KG1 (cell line): Measurements from ENCODE around the gene B3GALT6.

Source experiments
- DNase-seq: peaks from one replicate; lab custom pipeline; 2025; lab: John Stamatoyannopoulos, UW

Gene B3GALT6

DNA sequence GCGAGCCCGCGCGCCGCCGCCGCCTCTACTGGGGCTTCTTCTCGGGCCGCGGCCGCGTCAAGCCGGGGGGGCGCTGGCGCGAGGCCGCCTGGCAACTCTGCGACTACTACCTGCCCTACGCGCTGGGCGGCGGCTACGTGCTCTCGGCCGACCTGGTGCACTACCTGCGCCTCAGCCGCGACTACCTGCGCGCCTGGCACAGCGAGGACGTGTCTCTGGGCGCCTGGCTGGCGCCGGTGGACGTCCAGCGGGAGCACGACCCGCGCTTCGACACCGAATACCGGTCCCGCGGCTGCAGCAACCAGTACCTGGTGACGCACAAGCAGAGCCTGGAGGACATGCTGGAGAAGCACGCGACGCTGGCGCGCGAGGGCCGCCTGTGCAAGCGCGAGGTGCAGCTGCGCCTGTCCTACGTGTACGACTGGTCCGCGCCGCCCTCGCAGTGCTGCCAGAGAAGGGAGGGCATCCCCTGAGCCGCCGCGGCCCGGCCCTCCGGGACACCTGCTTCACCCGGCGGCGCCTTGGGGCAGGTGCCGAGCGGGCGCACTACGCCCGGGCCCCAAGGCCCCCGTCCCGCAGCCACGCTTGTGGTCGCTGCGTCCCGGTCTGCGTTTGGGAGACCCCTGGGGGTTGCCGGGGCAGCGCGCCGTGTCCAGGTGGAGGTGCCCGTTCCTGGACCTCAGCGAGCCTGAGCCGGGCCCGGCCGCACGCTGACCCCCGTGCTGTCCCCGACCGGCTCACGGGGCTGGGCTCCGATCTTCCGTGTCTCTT, 944 bp downstream of the B3GALT6 start:
- no peak for DNase-seq

DNA sequence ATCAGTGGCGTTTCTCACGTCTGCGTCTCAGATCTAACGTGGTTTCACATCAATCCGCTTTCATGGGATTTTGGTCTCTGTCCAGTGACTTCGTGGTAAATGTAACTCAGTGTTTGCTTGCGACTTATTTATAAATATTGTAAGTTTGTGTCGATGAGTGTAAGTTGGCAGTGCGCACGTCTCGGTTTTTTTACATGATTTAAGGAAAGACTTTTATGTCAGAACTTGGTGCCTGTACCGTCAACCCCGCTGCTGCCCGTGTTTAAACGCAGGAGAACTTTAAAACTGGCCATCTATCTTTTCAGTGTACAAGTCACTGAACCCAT, 1.5 kb downstream of the B3GALT6 start:
- no peak for DNase-seq

DNA sequence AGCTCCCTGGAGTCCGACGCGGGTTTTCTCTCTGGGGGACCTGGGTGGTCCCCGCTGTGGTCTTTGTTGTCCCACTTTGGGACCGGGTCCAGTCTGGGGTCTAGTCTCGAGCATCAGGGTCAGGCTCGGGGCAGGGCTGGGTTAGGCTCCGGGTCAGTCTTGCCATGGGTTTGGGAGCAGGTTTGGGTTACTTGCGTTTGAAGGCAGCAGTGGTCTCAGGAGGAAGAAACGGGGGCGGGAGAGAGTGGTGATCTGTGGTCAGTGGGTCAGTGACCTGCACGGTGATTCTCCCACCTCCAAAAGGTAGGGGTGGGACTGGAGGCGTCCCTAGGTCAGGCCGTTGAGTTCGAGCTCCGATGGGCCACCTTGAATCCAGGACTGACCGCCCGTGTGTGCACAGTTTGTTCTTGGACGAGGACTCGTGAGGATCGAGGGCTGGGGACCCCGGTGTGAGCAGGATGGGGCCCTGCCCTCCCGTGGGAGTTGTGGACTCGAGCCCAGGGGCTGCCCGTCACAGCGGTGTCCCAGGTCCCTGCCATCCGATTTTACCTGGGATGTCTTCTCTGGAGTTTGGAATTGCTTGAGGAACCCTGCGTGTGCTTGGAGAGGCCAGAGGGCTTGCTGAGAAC, 2.3 kb downstream of the B3GALT6 start:
- no peak for DNase-seq

DNA sequence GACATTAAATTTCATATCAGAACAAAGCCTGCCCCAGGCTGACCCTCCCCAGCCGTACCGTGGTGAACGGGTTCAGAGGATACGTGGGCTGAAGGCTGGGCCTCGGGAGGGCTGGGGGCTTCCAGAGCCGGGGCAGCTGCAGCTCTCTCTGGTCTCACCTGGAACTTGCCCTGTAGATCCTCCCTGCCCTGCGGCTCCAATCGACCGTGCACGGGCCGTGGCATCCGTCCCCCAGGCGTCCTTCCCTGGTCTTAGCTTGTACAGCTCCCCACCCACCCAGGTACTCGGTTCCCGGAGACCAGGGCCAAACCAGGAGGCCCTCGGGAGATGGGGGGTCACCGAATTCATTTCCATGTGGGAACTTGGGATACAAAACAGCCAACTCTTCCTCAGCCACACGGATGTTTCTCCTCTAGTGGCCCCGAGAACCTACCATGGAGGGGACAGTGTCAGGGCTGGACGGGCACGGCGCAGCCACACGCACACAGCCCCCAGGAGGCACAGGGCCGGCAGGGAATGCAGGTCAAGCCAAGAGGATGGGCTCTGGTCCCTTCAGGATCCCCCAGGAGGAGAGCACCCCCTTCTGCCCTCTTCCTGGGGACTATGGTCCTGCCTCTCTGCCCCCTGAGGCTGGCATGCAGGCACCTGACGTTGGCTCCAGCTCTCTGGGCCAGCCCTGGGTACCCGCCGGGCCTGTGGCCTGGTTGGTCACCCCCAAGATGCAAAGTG, 3.1 kb downstream of the B3GALT6 start:
- no peak for DNase-seq

DNA sequence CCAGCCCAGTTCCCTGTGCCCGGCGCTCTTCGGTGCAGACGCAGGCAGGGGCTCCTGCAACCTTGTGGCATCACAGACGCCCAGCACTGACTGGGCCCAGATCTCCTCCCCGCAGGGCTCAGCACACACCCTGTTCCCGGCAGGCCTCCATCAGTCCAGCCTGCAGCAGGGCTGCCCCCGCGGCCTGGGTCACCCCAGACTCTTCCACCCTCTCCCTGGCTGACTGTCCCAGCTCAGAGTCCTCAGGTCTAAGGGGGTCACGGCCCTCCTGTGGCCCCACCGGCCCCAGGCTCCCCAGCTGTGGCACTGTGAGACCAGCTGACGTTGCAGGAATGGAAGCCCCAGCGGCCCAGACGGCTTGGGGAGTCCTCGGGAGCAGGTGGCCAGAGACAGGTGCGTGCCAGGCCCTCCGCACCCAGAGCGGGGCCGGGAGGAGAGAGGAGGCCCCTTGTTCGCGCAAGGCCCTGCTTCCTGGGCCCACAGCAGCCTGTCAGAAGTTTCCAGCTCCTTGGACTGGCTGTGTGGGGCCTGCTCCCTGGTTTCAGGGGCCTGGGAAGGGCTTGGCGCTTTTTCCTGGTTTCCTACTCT, 4.2 kb downstream of the B3GALT6 start:
- DNase-seq: no peak

DNA sequence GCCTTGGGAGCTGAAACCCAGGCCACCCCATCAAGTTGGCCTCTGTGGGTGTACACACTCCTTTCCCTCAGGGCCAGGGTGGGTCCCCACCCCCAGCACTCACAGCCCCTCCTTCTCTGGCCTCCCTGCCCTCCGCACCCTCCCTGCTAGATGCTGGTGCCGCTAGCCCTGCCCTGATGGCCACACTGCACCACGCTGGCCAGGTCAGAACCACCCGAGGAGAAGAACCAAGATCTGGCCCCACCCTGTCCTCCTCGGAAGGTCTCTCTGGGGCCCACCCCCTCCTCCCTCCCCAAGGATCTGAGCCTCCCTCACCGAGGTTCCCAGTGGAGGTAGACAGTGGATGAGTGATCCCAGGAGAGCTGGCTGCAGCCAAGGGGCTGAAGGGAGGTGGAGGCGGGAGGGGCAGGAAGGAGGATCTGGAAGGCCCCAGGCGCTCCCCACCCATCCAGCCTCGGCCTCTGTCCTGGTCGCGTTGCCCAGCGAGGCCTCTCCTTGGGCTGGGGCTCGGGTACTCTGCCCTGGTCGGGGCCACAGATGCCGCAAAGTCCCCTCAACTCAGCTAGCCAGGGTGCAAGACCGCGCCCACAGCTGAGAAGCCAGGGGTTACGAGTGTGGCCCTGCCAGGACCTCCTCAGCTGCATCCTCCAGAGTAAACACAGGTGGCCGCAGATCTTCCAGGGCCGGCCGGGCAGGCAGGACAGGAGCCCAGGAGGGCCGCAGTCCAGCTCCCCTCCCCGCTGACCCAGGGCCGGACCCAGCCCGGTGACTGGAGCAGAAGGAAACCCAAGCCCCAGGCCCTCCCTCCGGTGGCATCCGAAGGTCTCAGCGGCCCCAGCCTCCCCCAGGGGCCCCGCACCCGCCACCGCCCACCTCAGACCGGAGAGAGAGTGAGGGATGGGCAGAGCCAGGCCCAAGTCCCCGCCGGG, 5.2 kb downstream of the B3GALT6 start:
- DNase-seq: no peak

DNA sequence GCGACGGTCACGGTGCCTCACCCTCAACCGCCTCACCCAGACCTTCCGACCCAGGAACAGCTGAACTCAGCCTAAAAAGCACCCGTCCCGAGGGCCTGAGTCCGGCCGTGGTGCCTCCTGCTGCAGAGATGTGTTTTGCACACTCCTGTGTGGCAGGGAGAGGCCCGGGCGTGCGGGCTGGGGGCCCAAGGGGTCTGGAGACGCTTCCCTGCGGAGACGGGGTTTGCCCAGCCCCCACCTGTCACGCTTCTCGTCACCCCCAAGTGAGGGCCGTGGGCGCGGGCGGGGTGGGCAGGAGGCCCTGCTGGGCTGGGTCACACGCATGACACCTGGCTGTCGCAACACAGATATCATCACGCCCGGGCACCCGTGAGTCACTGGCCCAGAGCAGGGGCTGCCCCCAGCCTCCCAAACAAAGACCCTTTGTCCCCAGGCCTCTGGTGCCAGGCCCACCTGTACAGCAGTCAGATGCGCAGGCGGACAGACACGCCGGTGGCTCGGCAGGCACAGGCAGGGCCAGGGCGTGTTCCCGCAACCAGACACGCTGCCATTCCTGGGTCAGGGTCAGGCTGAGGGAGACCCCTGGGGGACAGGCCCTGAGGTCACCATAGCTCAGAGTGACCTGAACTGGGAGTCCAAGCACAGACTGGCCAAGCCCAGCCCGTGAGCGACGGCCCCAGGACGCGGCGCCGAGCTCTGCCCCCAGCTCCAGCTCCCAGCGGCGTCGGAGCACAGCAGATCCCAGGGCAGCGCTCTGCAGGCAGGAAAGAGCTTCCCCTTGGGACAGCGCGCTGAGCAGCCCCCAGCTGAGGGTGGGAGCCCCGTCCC, 6.1 kb downstream of the B3GALT6 start:
- no peak for DNase-seq

DNA sequence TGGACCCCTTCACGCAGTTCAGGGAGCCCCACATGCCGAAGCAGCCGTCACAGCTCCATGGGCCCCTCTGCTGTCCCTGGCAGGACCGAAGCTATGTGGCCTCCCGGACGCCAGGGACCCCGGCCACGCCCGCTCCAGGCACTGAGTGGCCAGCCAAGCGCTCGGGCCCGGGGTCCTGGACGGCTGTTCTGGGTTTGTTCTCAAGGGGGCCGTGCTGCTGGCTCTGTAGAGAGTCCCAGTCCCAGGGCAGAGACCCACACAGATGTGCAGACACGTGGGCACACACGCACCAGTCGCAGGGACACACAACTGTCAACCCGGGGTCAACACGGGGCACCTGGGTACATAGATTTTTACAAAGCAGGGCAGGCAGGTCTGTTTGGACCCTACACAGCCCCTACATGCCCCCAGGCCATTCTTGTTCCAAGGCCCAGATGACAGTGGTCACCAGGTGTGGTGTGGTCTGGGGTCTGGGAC, 6.7 kb downstream of the B3GALT6 start:
- DNase-seq: no peak

DNA sequence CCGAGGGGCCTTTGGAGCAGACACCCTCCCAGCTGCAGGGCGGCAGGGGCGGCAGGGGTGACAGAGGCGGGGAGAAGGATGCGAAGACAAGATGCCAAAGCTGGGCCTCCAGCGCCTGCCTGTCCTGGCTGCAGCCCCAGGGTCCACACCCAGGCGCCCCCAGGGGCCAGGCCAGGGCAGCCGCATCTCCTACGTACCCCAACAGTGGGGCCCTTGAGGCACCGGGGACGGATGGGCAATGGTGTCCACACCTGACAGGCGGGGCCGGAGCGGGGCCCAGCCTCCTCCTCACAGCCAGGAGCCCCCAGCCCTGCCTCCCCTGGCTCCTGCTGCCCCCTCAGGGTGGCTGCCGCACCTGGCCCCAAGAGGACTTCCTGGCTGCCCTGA, 7.2 kb downstream of the B3GALT6 start:
- DNase-seq: no peak

DNA sequence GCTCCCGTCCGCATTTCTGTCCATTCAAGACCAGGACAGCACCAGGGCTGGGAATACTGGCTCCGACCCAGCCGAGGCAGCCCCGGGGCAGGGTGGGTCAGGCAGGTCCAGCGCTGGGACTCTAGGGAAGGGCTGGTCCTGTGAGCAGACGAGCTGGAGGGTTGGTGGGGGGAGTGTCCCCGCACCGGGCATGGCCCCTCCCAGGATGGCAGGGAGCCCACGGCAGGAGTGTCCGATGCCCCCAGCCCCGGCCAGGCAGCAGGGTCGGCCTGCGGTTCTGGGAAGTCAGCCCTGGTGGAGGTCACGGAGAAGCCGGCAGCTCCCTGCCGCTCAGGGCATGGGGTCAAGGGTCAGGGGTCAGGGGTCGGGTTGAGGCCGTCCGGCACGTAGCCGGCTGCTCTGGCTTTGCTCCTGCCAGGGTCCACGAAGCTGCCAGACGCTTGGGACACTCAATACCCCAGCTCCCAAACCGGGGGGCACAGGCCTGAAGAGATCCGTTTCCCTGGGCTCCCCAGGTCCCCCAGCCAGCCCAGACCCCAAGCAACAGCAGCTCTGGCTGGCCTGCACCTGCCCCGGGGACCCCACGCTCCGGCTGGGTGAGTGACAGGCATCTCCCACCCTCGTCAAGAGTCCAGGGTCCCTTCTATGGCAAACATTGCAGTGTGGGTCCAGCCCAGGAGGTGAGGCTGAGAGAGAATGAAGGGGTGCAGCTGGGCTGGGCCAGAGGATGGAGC, 7.7 kb downstream of the B3GALT6 start:
- no peak for DNase-seq

DNA sequence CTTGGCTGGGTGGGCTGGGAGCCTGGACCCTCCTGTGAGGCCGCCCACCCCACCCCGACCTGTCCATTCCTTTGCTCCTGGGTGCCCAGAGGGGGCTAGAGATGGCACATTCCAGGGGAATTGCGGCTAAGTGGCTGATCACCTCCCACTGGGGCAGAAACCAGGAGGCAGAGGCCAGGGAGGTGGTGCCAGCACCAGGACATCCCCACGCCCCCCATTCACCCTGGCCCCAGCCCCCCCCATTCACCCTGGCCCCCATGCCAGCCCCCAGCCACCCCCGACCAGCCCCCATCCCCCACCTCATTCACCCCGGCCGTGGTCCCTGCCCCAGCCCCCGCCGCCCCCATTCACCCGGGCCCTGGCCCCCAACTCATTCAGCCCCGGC, 8.3 kb downstream of the B3GALT6 start:
- no peak for DNase-seq

DNA sequence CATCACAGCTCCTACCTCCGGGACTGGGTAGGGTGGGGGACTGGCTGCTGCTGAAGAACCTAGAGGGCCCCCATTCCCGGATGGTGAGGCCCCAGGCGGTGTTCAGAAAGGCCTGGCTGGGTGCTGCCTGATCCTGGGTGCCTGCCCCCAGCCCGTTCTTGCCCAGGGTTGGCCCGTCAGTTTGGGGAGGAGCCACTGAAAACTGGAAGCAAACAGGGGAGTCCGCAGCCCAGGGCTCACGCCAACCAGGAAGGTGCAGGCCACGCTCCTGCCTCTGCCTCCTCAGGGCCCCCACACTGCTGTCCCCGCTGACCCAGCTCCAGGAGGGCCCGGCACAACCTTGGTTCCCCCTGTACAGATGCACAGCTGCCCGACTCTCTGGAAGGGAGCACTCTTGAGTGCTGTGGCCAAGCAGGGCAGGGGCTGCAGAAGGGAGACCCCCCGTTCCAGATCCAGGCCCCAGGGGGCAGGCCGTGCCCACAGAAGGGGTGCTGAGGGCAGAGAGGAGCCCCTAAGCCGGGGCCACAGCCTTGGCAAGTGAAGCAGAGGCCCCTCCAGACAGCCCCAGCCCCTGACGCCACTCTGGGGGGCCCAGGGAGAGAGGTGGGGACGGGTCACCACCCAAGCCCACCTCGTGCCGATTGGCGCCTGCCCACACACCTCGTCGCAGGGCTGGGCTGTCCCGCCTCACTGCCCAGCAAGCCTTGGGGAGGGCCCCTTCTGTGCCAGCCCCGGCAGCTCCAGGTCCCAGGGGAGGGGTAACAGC, 9.0 kb downstream of the B3GALT6 start:
- DNase-seq: no peak

DNA sequence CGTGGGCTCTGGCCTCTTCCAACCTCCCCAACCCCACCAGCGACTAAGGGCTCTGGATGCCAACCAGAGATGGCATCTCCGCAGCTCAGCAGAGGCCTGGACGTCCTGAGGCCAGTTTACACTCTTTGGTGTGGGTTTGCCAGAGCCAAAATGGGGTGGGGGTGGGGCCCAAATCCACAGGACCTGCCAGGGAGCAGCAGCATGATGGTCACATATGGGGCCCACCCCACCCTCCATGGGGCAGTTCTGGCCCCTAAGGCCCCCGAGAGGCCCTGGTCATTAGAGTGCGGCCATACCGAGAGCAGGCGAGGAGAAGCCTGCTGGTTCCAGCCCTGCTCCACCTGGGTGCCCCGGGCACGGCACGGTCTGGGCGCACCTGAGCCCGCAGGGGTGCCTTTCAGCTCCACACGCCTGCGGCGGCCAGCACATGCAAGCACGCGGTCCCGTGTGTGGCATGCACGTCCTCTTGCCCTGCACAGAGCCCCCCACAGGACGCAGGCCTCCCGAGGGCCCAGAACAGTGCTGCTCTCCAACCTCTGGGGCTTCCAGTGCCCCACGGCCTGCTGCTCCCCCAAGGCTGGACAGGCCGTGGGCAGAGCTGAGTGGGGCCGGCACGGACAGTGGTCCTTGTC, 9.7 kb downstream of the B3GALT6 start:
- DNase-seq: no peak

DNA sequence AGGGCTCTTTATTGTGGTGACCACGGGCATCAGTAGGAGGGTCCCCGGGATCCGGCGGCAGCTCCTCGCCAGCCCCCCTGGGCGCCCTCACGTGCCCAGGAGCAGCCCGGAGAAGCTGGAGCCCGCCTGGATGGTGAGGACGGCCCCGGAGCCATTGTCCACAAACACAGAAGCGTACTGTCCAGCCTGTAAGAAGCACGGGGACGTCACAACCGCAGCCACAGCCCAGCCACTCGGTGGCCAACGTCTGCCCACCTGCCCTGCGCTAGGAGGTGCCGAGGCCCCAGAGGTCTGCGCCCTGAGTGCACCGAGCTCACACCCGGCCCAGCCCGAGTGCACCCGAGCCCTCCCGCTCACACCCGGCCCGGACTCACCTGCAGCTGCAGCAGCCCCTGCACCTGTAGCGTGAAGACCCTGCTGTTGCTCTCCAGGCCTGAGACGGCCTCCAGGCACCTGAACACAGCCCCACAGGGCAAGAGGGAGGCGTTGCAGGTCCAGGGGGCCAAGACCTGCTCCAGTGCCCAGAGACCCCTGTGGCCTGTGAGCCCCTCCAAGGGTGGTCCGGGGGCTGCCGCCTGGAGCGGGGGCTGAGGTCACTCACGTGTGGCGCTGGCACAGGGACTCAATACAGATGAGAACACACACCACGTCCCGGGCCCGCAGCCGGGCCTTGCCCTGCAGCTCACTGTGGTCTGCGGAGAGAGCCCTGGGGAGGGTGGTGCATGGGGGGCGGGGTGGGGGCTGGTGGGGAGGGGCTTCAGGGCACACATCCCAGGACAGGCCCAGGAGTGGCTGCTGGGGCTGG, 10.6 kb downstream of the B3GALT6 start:
- no peak for DNase-seq

DNA sequence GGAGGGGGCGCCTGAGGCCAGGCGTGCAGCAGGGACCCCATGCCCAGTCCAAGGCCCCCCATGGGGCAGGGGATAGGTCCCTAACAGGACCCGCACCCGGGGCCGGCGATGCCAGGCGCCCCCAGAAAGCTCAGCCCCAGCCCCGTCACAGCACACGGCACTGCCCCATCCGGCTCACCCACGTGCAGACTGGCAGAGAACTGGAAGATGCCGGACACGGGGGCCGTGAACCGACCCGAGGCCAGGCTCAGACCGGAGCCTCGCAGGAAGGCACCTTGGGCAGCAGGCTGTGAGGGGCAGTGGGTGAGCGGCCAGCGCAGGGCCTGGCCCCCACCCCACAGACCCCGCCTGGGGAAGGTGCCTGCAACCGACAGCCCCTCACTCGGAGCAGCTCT, 11.2 kb downstream of the B3GALT6 start:
- DNase-seq: no peak

DNA sequence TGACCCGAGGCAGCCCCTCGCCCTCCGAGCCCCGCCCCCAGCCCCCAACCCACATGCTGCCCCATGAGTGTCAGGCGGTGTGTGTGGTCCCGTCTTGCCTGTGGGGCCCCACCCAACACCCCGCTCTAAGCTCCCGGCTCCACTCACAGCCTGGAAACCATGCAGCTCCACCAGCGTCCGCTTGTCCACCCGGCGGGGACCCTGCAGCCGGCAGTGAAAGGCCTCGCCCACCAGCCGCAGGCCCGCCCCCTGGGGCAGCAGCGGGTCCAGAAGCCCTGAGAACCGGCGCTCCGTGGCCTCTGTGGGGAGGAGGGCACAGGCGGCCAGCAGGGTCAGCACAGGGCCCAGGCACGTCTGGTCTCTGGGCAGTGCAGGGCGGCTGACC, 11.8 kb downstream of the B3GALT6 start:
- DNase-seq: no peak

DNA sequence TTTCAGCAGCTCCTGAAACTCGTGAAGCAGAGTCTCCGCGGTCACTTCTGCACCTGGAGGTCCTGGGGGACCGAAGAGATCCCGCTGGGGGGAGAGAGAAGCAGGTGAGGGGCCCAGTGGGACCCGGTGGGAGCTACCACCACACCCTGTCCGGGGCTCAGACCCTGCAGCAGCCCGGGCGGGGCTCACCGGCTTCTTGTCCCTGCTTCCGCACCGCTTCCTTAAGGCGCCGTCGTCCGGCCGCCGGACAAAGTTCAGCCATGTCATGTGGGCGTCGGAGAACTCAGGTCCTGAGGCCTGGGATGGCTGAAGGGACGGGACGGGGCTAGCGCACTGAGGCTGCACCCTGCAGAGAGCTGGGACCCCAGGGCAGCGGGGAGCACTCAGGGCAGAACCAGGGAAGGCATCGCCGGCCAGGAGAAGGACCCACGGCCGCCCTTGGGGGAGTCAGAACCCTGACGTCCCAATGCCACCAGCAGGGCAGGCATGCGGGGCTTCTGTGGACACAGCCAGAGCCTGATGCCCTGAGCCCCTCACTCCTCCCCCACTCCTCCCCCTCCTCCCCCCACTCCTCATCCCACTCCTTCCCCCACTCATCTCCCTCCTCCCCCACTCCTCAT, 12.3 kb downstream of the B3GALT6 start:
- no peak for DNase-seq
